Measurements from ENCODE around the gene APOBEC3B. TPM values are rescaled to one million over a fixed set of nuclear protein-coding genes. Genes with fewer than 3 reads are reported as not detected.

APOBEC3B gene
- total and polyA plus RNA-seq, 9 donors, result 0.43 to 1.9 (median 1.1) TPM; not detected in 1

GRCh38 chr22:38971202-38971601 lies 10.9 kb upstream of the APOBEC3B start:
- Histone ChIP-seq H3K27ac (no peak overlapping the region), H3K4me3 (no peak overlapping the region), H3K9me3 (no peaks in the 10 kb centered on the region), H3K27me3 (no peaks in the 10 kb centered on the region), H3K36me3 (no peaks in the 10 kb centered on the region), H3K4me1 (ENCODE audit: insufficient read depth) (no peaks in the 10 kb centered on the region)
- TF ChIP-seq CTCF (IDR thresholded peaks at IDR 0.05) (no peak), EP300 (IDR thresholded peaks at IDR 0.05) (no peak), POLR2A (IDR thresholded peaks at IDR 0.05) (no peak)
- 72 to 80% methylated on average over 5 of the region's 5 CpGs; no CpG with 5 or more reads in 1 of the 3 donors for WGBS, 3 donors
- DNase-seq, result no peak
- intact Hi-C loops (cut with DNase I), result no loop called here

- Histone ChIP-seq H3K27me3 (no peaks in the 10 kb centered on the region), H3K4me3 (no peak overlapping the region), H3K36me3 (no peaks in the 10 kb centered on the region), H3K4me1 (ENCODE audit: insufficient read depth) (no peaks in the 10 kb centered on the region), H3K9me3 (no peaks in the 10 kb centered on the region), H3K27ac (no peak overlapping the region)
- intact Hi-C loops (cut with DNase I), result no loop called here
- no peak for DNase-seq
- 90 to 95% methylated on average over 3 of the region's 3 CpGs; no CpG with 5 or more reads in 1 of the 3 donors for WGBS, 3 donors
- TF ChIP-seq EP300 (IDR thresholded peaks at IDR 0.05), result no peak
Observed at GRCh38 chr22:38971791-38972190, 10.4 kb upstream of the APOBEC3B start.

- 72 to 87% methylated on average over 5 of the region's 5 CpGs; no CpG with 5 or more reads in 1 of the 3 donors for WGBS, 3 donors
- Histone ChIP-seq H3K36me3 (no peaks in the 10 kb centered on the region), H3K9me3 (no peaks in the 10 kb centered on the region), H3K27ac (no peak overlapping the region), H3K27me3 (no peaks in the 10 kb centered on the region), H3K4me1 (ENCODE audit: insufficient read depth) (no peaks in the 10 kb centered on the region), H3K4me3 (no peak overlapping the region)
- no peak for DNase-seq
- intact Hi-C loops (cut with DNase I), result no loop called here
- TF ChIP-seq EP300 (IDR thresholded peaks at IDR 0.05), result no peak
- TF ChIP-seq CTCF (IDR thresholded peaks at IDR 0.05), result no peak
- no peak for TF ChIP-seq POLR2A (IDR thresholded peaks at IDR 0.05)
Observed at GRCh38 chr22:38972558-38972957, 9.6 kb upstream of the APOBEC3B start.

GRCh38 chr22:38973289-38974169 lies 8.6 kb upstream of the APOBEC3B start:
- H3K4me3 ChIP-seq, result no peak overlapping the region
- no peaks in the 10 kb centered on the region for H3K9me3 ChIP-seq
- H3K27ac ChIP-seq, result no peak overlapping the region
- intact Hi-C loops (cut with DNase I), result no loop called here
- peak in 2 of 5 donors; percentile 23 to 38 for DNase-seq
- no peaks in the 10 kb centered on the region for H3K27me3 ChIP-seq
- no peaks in the 10 kb centered on the region for H3K4me1 ChIP-seq (ENCODE audit: insufficient read depth)
- 55% methylated on average over 15 of the region's 15 CpGs; no CpG with 5 or more reads in 1 of the 3 donors for WGBS, 3 donors
- H3K36me3 ChIP-seq, result no peaks in the 10 kb centered on the region
- TF ChIP-seq POLR2A (IDR thresholded peaks at IDR 0.05) (no peak), CTCF (IDR thresholded peaks at IDR 0.05) (peak in 1 of 3 donors; percentile 50)
